ENCODE measurements around the gene FER1L5. TPM values are rescaled to one million over a fixed set of nuclear protein-coding genes. Genes with fewer than 3 reads are reported as not detected.

FER1L5 gene
- total and polyA plus RNA-seq, 2 donors (not counting 1 experiment from before 2014, with no cell fraction given) = 0.24 to 0.50 TPM

DNA sequence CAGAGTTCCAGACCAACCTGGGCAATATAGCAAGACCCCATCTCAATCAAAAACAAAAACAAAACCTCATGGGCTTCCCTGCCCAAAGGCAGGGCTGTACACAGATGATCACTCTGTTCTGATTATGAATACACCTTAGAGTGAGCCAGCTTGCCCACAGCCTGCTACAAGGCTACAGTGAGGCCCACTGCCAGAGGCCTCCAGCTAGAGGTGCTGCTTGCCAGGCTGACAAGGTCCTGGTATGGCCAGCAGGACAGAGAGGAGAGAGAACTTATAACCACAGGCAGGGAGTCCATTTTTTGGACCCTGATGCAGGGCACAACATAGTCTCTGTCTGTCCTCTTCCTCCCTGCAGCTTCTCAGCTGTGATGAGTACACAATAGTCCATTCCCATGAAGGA is 46.0 kb upstream of the FER1L5 start:
- TF ChIP-seq CTCF (conservative IDR thresholded peaks at IDR 0.05 in 1 of 2, IDR thresholded peaks at IDR 0.05 in 1 of 2; ENCODE audit: low read depth in 1 of 2, low read length in 2 of 2) = no peak
- no peak for TF ChIP-seq EZH2 (IDR thresholded peaks at IDR 0.05; ENCODE audit: low read length, missing control alignments)
- Histone ChIP-seq H3K4me3 (replicated peaks in 1 of 4; ENCODE audit: control extremely low read depth in 1 of 4, insufficient read depth in 1 of 4, low read depth in 3 of 4, low read length in 4 of 4) (no peak overlapping the region), H3K79me2 (ENCODE audit: control insufficient read depth, insufficient read depth, low read length) (no peaks in the 10 kb centered on the region), H3K4me2 (ENCODE audit: extremely low read depth, insufficient read depth, low read length) (no peak overlapping the region), H3K27ac (ENCODE audit: insufficient read depth, low read length) (no peak overlapping the region), H4K20me1 (ENCODE audit: control insufficient read depth, extremely low read depth, insufficient read depth, low read length) (no peaks in the 10 kb centered on the region), H3K27me3 (ENCODE audit: control insufficient read depth, insufficient read depth, low read length) (no peaks in the 10 kb centered on the region), H2AFZ (ENCODE audit: low read length) (no peak overlapping the region), H3K4me1 (ENCODE audit: control insufficient read depth, extremely low read depth, insufficient read depth, low read length) (no peaks in the 10 kb centered on the region), H3K36me3 (ENCODE audit: control insufficient read depth, insufficient read depth, low read length) (peaks cover 11% of the 10 kb centered on the region), H3K9me3 (ENCODE audit: control insufficient read depth, insufficient read depth, low read depth, low read length) (no peaks in the 10 kb centered on the region), H3K9ac (ENCODE audit: insufficient read depth, low read length) (no peak overlapping the region)
- no peak for DNase-seq (ENCODE audit: low read depth in 2 of 2)

DNA sequence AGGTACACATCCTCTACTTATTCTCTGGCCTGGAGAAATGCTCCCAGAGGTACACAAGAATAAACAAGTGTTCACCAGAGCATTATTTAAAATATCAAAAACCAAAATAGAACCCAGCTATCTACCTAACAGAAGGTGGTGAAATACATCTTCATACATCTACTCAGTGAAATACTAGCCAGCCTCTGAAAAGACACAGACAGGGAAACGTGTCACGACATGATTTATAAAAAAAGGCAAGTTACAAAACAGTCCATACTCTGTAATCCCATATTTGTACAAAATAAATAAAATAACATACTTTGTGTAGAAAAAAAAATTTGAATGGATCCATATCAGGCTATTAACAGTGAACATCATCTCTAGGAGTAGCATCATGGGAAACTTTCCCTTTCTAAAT is 42.6 kb upstream of the FER1L5 start:
- no peak for DNase-seq (ENCODE audit: low read depth in 2 of 2)
- Histone ChIP-seq H2AFZ (ENCODE audit: low read length) (no peak overlapping the region), H4K20me1 (ENCODE audit: control insufficient read depth, extremely low read depth, insufficient read depth, low read length) (no peaks in the 10 kb centered on the region), H3K4me2 (ENCODE audit: extremely low read depth, insufficient read depth, low read length) (no peak overlapping the region), H3K4me3 (replicated peaks in 1 of 4; ENCODE audit: control extremely low read depth in 1 of 4, insufficient read depth in 1 of 4, low read depth in 3 of 4, low read length in 4 of 4) (no peak overlapping the region), H3K27me3 (ENCODE audit: control insufficient read depth, insufficient read depth, low read length) (no peaks in the 10 kb centered on the region), H3K79me2 (ENCODE audit: control insufficient read depth, insufficient read depth, low read length) (no peaks in the 10 kb centered on the region), H3K9me3 (ENCODE audit: control insufficient read depth, insufficient read depth, low read depth, low read length) (no peaks in the 10 kb centered on the region), H3K27ac (ENCODE audit: insufficient read depth, low read length) (no peak overlapping the region), H3K4me1 (ENCODE audit: control insufficient read depth, extremely low read depth, insufficient read depth, low read length) (no peaks in the 10 kb centered on the region), H3K36me3 (ENCODE audit: control insufficient read depth, insufficient read depth, low read length) (peaks cover 19% of the 10 kb centered on the region), H3K9ac (ENCODE audit: insufficient read depth, low read length) (no peak overlapping the region)
- TF ChIP-seq CTCF (conservative IDR thresholded peaks at IDR 0.05 in 1 of 2, IDR thresholded peaks at IDR 0.05 in 1 of 2; ENCODE audit: low read depth in 1 of 2, low read length in 2 of 2) (no peak), EZH2 (IDR thresholded peaks at IDR 0.05; ENCODE audit: low read length, missing control alignments) (no peak)

GRCh38 chr2:96601382-96602292 is 40.9 kb upstream of the FER1L5 start:
- Histone ChIP-seq H3K9me3 (ENCODE audit: control insufficient read depth, insufficient read depth, low read depth, low read length) (no peaks in the 10 kb centered on the region), H3K79me2 (ENCODE audit: control insufficient read depth, insufficient read depth, low read length) (no peaks in the 10 kb centered on the region), H3K4me3 (replicated peaks in 1 of 4; ENCODE audit: control extremely low read depth in 1 of 4, insufficient read depth in 1 of 4, low read depth in 3 of 4, low read length in 4 of 4) (no peak overlapping the region), H2AFZ (ENCODE audit: low read length) (no peak overlapping the region), H4K20me1 (ENCODE audit: control insufficient read depth, extremely low read depth, insufficient read depth, low read length) (no peaks in the 10 kb centered on the region), H3K9ac (ENCODE audit: insufficient read depth, low read length) (no peak overlapping the region), H3K36me3 (ENCODE audit: control insufficient read depth, insufficient read depth, low read length) (peaks cover 18% of the 10 kb centered on the region), H3K4me1 (ENCODE audit: control insufficient read depth, extremely low read depth, insufficient read depth, low read length) (no peaks in the 10 kb centered on the region), H3K27me3 (ENCODE audit: control insufficient read depth, insufficient read depth, low read length) (no peaks in the 10 kb centered on the region), H3K4me2 (ENCODE audit: extremely low read depth, insufficient read depth, low read length) (no peak overlapping the region), H3K27ac (ENCODE audit: insufficient read depth, low read length) (no peak overlapping the region)
- no peak for DNase-seq (ENCODE audit: low read depth in 2 of 2)
- TF ChIP-seq EZH2 (IDR thresholded peaks at IDR 0.05; ENCODE audit: low read length, missing control alignments) (no peak), CTCF (conservative IDR thresholded peaks at IDR 0.05 in 1 of 2, IDR thresholded peaks at IDR 0.05 in 1 of 2; ENCODE audit: low read depth in 1 of 2, low read length in 2 of 2) (no peak)

Data from fibroblast of lung (primary cell).